Common myeloid progenitor, CD34-positive (primary cell): ENCODE measurements around the gene SPATA3. TPM values are rescaled to one million over a fixed set of nuclear protein-coding genes. Genes with fewer than 3 reads are reported as not detected.

Source experiments
- CTCF ChIA-PET: fragments of 350-600 bp; sonication (Branson Sonifier 250); formaldehyde crosslinking; loops from one replicate; lab custom pipeline; 2021; ENCODE audit warnings: antibody characterized with exemption; lab: Charles Lee
- POLR2A ChIA-PET: fragments of 350-600 bp; sonication (Branson Sonifier 250); formaldehyde crosslinking; loops from one replicate; lab custom pipeline; 2021; ENCODE audit warnings: antibody characterized with exemption; lab: Charles Lee
- DNase-seq, 3 donors: peaks; one replicate each; pipeline versions ENCODE4 v3.0.0 to v3.0.0-alpha.2; 2013
- H3K27ac ChIP-seq, 2 experiments: 1 replicate in 1 of 2; 2 replicates in 1 of 2; pipeline ENCODE4 v1.7.0; 2013; ENCODE audit warnings: inconsistent platforms in 2 of 2, low read length in 2 of 2, mild to moderate bottlenecking in 2 of 2, low read depth in 1 of 2, moderate library complexity in 1 of 2; ENCODE audit not compliant: severe bottlenecking in 2 of 2, insufficient read depth in 1 of 2, poor library complexity in 1 of 2
- H3K27me3 ChIP-seq, 5 experiments: replicated peaks in 2 of 5; 1 replicate in 3 of 5; 2 replicates in 2 of 5; pipeline versions ENCODE4 v1.6.1 to v1.7.0; 2013; ENCODE audit warnings: low read length in 4 of 5, mild to moderate bottlenecking in 2 of 5, moderate library complexity in 2 of 5, inconsistent platforms in 1 of 5; ENCODE audit not compliant: insufficient read depth in 5 of 5, control insufficient read depth in 4 of 5
- H3K36me3 ChIP-seq, 4 experiments: 1 replicate in 2 of 4; 2 replicates in 2 of 4; pipeline versions ENCODE4 v1.6.1 to v1.7.0; 2013; ENCODE audit warnings: low read length in 3 of 4, control low read depth in 1 of 4, mild to moderate bottlenecking in 1 of 4; ENCODE audit not compliant: control insufficient read depth in 4 of 4, insufficient read depth in 4 of 4
- H3K4me1 ChIP-seq, 4 experiments: 1 replicate in 3 of 4; 2 replicates in 1 of 4; pipeline versions ENCODE4 v1.6.1 to v1.7.1; 2013; ENCODE audit warnings: low read length in 3 of 4, mild to moderate bottlenecking in 3 of 4, control low read depth in 1 of 4, inconsistent platforms in 1 of 4, moderate library complexity in 1 of 4; ENCODE audit not compliant: control insufficient read depth in 4 of 4, insufficient read depth in 4 of 4; ENCODE audit errors: control extremely low read depth in 1 of 4
- H3K4me3 ChIP-seq, 7 experiments: 1 replicate in 4 of 7; 2 replicates in 3 of 7; pipeline versions ENCODE4 v1.5.1 to v1.7.0; 2013; ENCODE audit warnings: mild to moderate bottlenecking in 7 of 7, low read length in 6 of 7, moderate library complexity in 6 of 7, inconsistent platforms in 2 of 7, low read depth in 2 of 7, control low read depth in 1 of 7; ENCODE audit not compliant: insufficient read depth in 4 of 7, control insufficient read depth in 1 of 7; ENCODE audit errors: extremely low read depth in 1 of 7
- H3K9me3 ChIP-seq, 5 experiments: 1 replicate in 4 of 5; 2 replicates in 1 of 5; pipeline versions ENCODE4 v1.6.1 to v1.7.1; 2013; ENCODE audit warnings: low read length in 4 of 5, mild to moderate bottlenecking in 2 of 5, inconsistent platforms in 1 of 5, low read depth in 1 of 5, moderate library complexity in 1 of 5; ENCODE audit not compliant: control insufficient read depth in 4 of 5, insufficient read depth in 2 of 5; ENCODE audit errors: control extremely low read depth in 1 of 5
- WGBS: methylation state at CpG from one replicate; pipeline ENCODE4 v1.1.5; 2013; ENCODE audit not compliant: insufficient coverage; 5-methylcytosine and 5-hydroxymethylcytosine counted together
- polyA plus RNA-seq: library from polyadenylated mRNA; unstranded; fragments of 120-200 nt; gene quantifications from one replicate; pipeline ENCODE4 v1.2.1, GENCODE V29; 2013

The SPATA3 gene
- polyA plus RNA-seq: not detected

DNA sequence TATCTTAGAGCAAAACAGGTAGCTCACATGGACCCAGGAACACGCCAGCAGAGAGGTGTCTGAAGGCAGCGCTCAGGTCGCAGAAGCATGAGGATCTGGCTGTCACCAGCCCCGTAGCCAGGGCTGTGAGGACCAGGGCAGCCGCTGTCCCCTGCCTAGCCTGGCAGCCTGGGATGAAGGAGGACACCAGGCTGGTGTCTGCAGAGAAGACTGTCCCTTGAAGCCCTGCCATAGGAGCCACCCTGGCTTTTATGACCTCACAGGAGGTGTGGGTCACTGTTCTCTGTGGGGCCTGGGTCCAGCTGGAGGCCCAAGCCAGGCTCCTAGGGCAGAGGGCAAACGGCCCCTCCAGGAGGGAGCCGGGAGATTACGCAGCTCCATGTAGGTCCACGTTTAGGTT, at the start of gene SPATA3:
Gene SPATA3 (plus strand): TSS at position 301 of the 400 bp plus-strand sequence. CDS start 113 bp downstream, outside the sequence.
- WGBS: 94% methylated on average over 9 of the region's 9 CpGs
- ChIA-PET CTCF (interaction anchor here (1.0 to 1.8 kb wide), 4 partner anchors 9 to 57 kb away, joined by 4 to 6 read pairs (median 4); no protein-coding TSS in a partner anchor), POLR2A (no interaction called here)
- no peak within 1 kb of the TSS for H3K27ac ChIP-seq
- no peak within 1 kb of the TSS for H3K4me3 ChIP-seq
- peaks cover 0 to 4% (median 0%) of the 10 kb centered on the region in 5 experiments for H3K9me3 ChIP-seq
- H3K36me3 ChIP-seq: no peaks in the 10 kb centered on the region
- peaks cover 0 to 46% (median 13%) of the 10 kb centered on the region in 5 experiments for H3K27me3 ChIP-seq
- no peak for DNase-seq
- H3K4me1 ChIP-seq: no peaks in the 10 kb centered on the region

DNA sequence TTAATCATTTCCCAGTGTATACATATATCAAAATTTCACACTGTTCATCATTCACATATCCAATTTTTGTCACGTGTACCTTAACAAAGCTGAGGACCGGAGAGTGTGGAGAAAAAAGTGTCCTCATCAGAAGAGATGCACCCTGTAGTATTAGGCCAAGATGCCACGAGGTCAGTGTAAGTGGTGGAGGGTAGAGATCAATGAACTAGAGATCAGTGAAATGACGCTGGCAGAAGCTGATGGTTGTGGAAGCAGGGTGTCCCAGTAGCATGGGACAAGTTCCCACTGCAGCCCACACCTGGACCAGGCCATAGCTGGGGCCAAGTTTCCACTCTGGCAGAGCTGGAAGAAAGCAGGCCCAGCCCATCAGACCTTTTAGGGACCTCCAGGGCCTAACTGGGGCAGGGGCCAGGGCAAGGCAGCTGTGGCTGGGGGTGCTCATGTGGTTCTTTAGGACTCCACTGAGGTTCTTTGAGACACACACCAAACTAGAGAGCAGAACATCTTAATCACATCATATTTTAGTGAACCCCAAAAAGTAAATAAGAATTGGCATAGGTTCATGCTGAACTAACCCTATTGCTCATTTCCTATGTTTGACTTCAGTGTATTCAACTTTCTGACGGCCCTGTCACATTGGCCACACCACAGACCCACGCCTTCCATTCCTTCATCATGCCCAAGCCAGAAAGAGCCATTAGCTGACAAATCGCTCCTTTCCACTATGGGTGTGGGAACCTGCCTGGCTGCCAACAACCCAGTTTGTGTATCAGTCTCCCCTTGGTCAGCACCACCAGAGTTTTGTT, 49.3 kb upstream of the SPATA3 start:
- no peak overlapping the region for H3K4me3 ChIP-seq
- WGBS: 95% methylated on average over 6 of the region's 7 CpGs
- H3K4me1 ChIP-seq: peaks cover 0 to 25% (median 15%) of the 10 kb centered on the region in 4 experiments
- no peak for DNase-seq
- no peaks in the 10 kb centered on the region for H3K36me3 ChIP-seq
- POLR2A ChIA-PET: interaction anchor here (0.6 kb wide), 2 partner anchors 14 to 264 kb away, joined by 3 read pairs; no protein-coding TSS in a partner anchor
- CTCF ChIA-PET: interaction anchor here (0.9 to 1.6 kb wide), 4 partner anchors 16 to 45 kb away, joined by 3 to 5 read pairs (median 3); no protein-coding TSS in a partner anchor
- no peaks in the 10 kb centered on the region for H3K9me3 ChIP-seq
- no peak overlapping the region for H3K27ac ChIP-seq
- no peaks in the 10 kb centered on the region for H3K27me3 ChIP-seq

DNA sequence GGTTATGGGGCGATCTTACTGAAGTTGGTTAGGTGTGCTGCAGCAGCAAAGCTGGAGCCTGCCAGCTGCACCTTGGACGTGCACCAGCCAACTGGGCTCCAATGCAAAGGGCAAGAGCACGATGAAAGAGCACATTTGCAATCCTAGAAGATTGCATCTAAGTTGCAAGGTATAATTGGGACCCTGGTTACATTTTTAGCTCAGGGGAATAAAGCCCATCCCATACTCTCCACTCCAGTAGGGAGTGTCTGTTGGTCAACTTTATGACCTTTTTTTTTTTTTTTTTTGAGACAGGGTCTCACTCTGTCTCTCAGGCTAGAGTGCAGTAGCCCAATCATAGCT, 48.7 kb upstream of the SPATA3 start:
- H3K4me3 ChIP-seq: no peak overlapping the region
- DNase-seq: no peak
- H3K27ac ChIP-seq: no peak overlapping the region
- H3K36me3 ChIP-seq: no peaks in the 10 kb centered on the region
- peaks cover 0 to 25% (median 15%) of the 10 kb centered on the region in 4 experiments for H3K4me1 ChIP-seq
- H3K27me3 ChIP-seq: no peaks in the 10 kb centered on the region
- POLR2A ChIA-PET: interaction anchor here (0.6 kb wide), 1 partner anchor 13 kb away, joined by 3 read pairs; no protein-coding TSS in a partner anchor
- WGBS: 100% methylated on average over 2 of the region's 3 CpGs
- CTCF ChIA-PET: interaction anchor here (0.7 to 1.6 kb wide), 6 partner anchors 8 to 46 kb away, joined by 3 to 5 read pairs (median 3); no protein-coding TSS in a partner anchor
- H3K9me3 ChIP-seq: no peaks in the 10 kb centered on the region

GRCh38 chr2:230947908-230948365, 48.0 kb upstream of the SPATA3 start:
- Histone ChIP-seq H3K27me3 (no peaks in the 10 kb centered on the region), H3K27ac (no peak overlapping the region), H3K36me3 (no peaks in the 10 kb centered on the region), H3K4me3 (no peak overlapping the region), H3K9me3 (no peaks in the 10 kb centered on the region), H3K4me1 (peaks cover 0 to 25% (median 15%) of the 10 kb centered on the region in 4 experiments)
- CTCF ChIA-PET: interaction anchor here (0.7 to 1.6 kb wide), 5 partner anchors 9 to 55 kb away, joined by 3 to 5 read pairs (median 3); no protein-coding TSS in a partner anchor
- DNase-seq: peak; percentile 16 to 79 (median 65)
- POLR2A ChIA-PET: no interaction called here
- 15% methylated on average over 6 of the region's 10 CpGs for WGBS

DNA sequence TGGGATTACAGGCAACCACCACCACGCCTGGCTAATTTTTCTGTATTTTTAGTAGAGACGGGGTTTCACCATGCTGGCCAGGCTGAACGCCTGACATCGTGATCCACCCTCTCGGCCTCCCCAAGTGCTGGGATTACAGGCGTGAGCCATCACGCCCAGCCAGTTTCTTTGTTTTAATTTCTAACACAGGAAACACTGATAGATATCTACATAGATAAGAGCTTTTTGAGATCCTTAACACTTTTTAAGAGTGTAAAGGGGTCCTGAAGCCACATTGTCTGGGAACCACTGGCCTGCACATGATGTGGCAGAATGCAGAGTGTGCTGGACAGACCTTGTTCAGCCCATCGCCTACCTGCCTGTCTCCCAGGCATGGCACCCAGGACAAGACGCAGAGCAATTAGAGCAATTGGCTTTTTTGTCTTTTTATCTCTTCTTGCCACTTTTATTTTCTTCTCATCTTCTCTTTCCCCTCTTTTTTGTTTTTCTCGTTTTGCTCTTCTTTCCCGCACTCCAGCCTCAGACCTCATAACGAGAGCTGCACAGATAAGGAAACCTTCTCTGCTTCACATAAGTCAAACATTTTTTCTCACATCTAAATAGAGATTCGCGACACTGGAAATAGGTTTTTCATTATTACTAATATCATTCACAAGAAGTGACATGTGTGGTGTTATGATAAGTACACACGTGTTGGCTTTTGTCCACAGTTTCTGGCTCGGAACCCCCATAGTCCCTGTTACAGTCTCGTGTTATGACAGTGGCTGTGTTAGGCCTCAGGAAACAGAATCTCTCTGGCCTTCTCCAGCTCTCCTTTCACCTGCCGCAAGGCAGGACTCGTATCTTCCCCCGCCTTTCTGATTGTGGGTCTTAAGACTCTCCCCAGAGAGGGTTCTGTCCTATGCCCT, 45.7 kb upstream of the SPATA3 start:
- Histone ChIP-seq H3K9me3 (no peaks in the 10 kb centered on the region), H3K4me1 (peaks cover 0 to 14% (median 12%) of the 10 kb centered on the region in 4 experiments), H3K4me3 (no peak overlapping the region), H3K27me3 (peaks cover 0 to under 1% (median 0%) of the 10 kb centered on the region in 5 experiments), H3K36me3 (no peaks in the 10 kb centered on the region), H3K27ac (no peak overlapping the region)
- 95% methylated on average over 13 of the region's 20 CpGs for WGBS
- no peak for DNase-seq
- CTCF ChIA-PET: interaction anchor here (0.8 to 1.4 kb wide), 3 partner anchors 30 to 37 kb away, joined by 3 read pairs; no protein-coding TSS in a partner anchor
- POLR2A ChIA-PET: no interaction called here

DNA sequence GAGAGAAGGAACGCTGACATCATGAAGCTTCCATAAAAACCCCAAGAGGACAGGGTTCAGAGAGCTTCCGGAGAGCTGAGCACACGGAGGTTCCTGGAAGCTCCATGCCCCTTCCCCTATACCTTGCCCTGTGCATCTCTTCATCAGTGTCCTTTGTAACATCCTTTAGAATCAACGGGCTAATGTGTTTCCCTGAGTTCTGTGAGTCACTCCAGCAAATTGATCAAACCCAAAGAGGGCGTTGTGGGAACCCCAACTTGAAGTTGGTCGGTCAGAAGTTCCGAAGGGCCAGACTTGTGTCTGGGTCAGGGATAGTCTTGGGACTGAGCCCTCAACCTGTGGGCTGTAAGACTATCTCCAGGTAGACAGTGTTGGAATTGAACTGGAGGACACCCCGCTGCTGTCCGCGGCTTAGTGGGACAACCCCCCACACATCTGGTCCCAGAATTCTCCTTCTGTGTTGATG, 45.0 kb upstream of the SPATA3 start:
- Histone ChIP-seq H3K4me3 (no peak overlapping the region), H3K9me3 (no peaks in the 10 kb centered on the region), H3K27me3 (peaks cover 0 to 4% (median 3%) of the 10 kb centered on the region in 5 experiments), H3K4me1 (peaks cover 0 to 14% (median 12%) of the 10 kb centered on the region in 4 experiments), H3K27ac (no peak overlapping the region), H3K36me3 (no peaks in the 10 kb centered on the region)
- POLR2A ChIA-PET: no interaction called here
- DNase-seq: no peak
- CTCF ChIA-PET: interaction anchor here (1.3 kb wide), 1 partner anchor 30 kb away, joined by 3 read pairs; no protein-coding TSS in a partner anchor
- 99% methylated on average over 10 of the region's 10 CpGs for WGBS
